ENCODE measurements around the gene CACNA1C.
"Not testable (repeated sequence)": the region's sequence is repeated elsewhere in the genome, so short reads cannot be mapped to it uniquely, and the experiment has no call there.

Gene CACNA1C

DNA sequence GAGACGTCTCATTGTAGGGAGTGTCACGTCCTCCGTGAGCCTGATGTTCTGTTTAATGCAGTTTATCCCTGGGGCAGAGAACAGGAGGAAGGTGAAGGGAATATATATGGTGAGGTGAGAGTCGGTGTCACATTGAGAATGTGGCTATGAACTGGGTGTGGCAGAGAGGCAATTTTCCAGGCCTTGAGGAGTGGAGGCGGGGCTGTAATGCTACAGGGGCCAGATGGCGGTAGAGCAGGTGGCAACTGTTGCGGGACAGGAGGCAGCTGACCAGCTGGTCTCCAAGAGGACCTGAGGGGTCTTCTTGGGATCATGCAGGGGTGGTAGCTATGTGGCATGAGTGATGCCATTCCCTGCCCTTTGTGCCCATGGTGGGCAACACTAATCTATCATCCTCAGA, 59.6 kb downstream of the CACNA1C start:
- no peak for DNase-seq (ENCODE audit: low read depth)

DNA sequence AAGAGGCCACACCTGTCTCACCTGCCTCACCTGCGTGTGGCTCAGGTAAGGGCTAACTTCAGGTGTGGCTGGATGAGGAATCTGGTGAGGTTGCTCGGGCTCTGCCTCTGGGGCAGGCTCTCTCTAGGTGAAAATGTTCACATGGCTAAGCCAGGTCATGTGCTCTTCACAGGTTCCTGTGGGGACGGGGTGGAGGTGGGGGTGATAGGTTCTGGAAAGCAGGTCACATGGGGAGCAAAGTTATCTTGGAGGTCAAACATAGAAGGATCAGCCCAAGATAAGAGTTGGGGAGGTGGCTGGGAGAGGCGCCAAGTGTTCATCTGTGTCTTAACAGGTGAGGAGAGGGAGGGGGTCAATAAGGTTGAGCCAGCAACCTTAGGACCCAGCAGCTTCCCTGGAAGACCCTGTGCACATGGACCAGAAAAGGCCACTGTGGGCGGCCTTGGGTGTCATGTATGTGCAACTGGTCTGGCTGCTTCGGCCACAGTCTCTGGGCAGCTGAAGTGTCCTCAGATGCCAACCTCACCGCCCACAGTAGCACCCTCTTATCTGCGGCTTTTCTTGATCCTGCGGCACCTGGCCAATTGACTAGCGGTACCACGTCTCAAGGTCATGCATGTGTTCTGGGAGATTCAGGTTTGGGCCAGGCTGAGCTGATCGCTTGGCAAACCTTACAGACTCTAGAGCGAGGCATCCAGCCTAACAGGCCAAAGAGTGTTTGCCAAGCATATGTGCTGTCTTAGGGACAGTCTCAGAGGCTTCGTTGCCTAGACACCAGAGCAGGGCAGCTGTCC, 60.5 kb downstream of the CACNA1C start:
- no peak for DNase-seq (ENCODE audit: low read depth)

- DNase-seq (ENCODE audit: low read depth) = no peak
These were observed 61.3 kb downstream of the CACNA1C start for GRCh38 chr12:2114071-2114470.

- DNase-seq (ENCODE audit: low read depth) = no peak
These were observed 62.5 kb downstream of the CACNA1C start for GRCh38 chr12:2115101-2115845.

DNA sequence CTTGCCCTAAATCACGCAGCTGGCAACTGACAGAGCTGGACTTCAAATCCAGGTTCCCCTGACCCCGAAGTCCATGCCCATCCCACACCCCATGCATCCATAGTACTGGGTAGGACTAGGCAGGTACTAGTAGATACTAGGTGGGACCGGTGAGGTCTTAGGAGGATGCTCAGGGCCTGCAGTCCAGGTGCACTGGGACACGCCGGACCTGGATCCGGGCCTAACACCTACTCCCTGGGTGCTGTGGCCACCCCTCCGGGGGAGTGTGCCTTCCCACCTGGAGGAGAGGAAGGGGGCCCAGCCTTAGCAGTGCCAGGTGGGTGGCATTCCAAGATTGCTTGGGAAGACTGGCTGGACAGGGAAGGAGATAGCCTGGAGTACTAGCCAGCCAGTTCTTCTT, 64.8 kb downstream of the CACNA1C start:
- no peak for DNase-seq (ENCODE audit: low read depth)

DNA sequence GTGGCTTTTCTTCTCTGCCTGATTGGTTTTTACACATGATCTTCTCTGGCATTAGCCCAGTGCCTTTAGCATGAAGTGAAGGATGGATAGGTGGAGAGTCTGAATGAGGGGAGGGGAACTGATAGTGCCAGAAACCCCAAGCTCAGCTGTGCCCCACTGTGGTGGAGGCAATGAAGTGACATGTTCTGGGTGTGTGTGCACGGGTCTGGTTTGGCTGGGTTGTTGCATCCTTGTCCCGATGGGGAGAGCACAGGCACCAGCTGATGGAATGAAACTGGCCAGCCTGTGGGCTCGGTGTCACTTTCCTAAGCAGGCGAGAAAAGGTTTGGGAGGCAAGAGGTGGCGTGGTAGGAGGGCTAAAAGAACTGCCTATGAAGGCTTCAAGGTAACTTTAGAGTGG, 65.3 kb downstream of the CACNA1C start:
- DNase-seq (ENCODE audit: low read depth) = no peak

DNA sequence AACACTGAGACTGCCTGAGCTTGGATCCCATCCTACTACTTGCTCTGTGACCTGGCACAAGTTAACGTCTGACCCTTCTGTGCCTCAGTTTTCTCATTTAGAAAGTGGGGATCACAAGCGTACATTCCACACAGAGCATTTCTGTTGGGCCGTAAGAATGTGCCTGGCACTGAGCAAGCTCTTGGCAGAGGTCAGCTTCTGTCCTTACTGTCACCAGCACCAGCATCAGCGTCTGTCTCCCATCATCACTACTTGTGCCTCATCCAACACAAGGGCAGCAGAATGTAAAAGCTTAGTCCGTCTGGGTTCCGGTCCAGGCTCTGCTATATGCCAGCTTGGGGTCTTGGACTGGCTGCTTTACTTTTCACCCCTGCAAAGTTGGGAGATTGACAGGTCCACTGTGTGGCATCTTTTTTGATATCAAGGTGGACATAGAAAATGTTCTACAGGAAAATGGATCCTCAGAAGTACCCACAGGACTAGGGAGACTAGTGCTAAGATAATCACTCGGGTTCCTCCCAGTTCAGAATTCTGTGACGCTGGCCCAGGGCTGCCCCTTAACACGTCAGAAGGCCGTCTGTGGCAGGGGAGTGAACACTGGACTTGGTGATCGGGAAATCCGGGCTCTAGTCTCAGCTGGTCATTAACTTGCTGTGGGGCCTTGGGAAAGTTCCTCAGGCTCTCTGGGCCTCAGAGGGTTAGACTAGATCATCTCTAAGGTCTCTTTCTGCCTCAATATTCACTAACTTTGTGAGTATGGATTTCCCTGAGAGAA, 65.9 kb downstream of the CACNA1C start:
- DNase-seq (ENCODE audit: low read depth) = no peak

- DNase-seq (ENCODE audit: low read depth) = no peak
These were observed 66.5 kb downstream of the CACNA1C start for GRCh38 chr12:2119266-2119665.

DNA sequence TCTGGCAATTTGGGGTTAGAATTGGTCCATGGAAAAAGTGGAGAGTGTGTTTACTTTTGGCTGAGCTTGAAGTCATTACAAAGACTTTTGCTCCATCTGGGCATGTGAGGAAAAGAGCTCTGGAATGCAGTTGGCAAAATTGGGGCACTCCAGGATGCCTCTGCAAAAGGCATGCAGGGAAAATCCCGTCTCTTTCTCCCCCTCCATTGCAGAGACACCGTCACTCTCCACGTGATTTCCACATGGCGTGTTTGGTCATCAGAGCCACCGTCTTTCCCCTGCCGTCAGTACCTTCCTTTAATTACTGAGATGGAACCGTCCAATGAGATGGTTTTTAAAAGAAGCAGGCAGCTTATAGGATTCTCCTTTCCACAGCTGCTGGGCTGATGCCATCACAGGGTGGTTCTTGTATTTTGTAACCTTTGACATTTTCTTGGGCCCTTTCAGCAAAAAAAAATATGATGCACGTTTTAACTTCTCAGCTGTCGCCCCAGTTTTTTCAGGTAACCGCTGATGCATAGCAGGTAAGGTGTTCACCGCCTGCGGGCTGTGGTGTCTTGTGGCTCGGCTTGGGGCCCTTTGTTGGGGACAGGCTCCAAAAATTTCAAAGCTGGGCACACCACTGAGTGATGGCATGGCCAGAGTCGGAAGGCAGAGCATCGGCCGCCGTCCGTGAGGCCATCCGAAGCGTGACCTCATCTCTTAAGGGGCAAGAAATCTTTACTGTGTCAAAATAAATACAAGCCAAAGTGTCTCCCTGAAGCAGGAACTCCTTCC, 68.4 kb downstream of the CACNA1C start:
- no peak for DNase-seq (ENCODE audit: low read depth)

DNA sequence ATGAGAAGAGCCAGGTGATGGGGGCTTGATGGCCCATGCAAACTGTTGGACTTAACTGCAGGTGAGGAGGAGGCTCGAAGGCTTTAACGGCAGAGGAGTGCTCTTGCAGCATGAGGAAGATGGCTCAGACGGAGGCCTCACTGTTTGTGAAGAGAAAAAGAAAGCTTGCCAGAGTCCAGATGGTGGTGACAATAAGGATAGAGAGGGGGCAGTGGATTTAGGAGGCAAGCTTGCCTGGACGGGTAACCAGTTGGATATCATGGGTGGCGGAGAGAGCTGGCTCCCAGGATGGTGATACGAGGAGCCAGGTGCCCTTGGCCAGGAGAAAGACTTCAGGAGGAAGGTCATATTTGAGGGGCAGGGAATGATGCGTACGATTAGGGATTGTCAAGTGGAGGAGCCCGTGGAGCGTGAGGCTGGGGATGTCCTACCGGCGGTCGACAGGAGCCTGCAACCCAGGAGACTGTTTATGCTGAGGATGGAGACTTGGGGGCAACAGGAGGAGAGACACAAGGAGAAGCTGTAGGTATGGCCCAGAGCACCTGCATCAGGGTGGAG, 71.8 kb downstream of the CACNA1C start:
- DNase-seq (ENCODE audit: low read depth) = no peak

DNA sequence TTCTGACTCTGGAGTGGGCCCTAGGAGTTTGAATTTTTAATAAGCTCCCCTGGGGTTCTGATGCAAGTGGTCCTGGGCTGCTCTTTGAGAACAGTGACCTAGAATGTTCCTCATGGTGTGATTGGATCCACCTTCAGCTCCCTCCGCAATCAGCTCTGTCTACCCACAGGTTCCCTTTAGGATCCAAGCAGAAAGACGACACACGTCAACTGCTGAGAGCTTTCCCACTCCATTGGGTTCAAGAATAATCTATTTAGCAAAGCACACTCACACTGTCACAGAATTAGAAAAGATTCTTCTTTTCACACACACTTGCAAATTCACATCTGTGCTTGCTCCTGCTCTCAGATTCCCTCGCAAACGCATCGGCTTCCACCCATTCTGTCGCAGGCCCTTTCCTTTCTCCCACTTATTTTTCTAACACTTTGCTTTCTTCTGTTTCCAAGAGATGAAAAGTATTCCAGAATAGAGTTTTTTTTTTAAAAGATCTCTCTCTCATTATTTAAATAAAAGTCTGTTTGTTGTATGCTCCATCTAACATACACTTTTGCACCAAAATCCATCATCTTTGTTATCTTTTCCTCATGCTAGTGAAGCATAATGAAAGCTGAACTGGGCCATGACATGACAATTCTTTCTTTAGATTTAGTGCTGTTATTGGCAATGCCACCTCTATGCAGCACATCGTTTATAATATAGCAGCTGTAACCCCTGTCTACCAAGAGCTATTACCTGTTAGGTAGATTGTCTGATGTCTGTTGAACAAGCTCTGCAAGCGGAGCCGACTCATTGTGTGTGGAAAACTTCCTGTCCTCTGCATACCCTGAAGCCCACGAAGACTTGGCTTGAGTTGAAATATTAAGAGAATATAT, 73.1 kb downstream of the CACNA1C start:
- no peak for DNase-seq (ENCODE audit: low read depth)

DNA sequence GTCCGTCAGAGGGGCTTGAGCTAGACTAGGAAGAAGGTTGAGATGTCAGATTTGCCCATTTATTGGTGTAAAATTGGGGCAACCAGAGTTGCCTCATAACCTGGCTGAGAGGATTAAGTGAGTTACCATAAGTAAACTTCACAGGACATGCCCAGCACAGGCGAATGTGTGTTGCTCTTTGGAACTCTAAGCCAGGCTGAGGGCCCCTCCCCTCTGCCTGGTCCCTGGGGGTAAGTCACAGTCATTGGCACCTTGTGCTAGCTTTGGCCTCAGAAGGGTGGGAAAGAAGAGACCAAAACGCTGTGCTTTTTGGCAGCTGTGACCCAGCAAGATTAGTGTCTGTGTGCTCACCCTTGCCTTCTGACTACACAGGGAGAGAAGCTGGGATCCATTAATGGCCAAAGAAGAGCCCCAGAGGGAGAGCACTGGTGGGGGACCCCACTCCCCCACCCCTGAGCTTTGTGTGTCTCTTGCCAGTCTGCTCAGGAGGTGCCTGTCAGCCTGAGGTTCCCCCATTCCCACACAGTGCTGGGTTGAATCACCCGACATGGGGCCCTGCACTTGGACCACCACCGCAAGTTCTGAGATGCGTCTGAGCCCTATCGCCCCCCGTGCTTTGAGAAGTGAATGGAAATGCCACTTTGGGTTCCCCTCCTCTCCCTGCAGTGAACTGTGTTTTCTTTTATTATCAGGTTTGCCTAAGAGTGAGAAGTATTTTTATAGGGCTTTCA, 74.1 kb downstream of the CACNA1C start:
- no peak for DNase-seq (ENCODE audit: low read depth)

- DNase-seq (ENCODE audit: low read depth) = peak; percentile 98
These were observed 76.3 kb downstream of the CACNA1C start for GRCh38 chr12:2129076-2129475.

GRCh38 chr12:2135661-2136418, 83.1 kb downstream of the CACNA1C start:
- DNase-seq (ENCODE audit: low read depth) = not testable (repeated sequence)

- no peak for DNase-seq (ENCODE audit: low read depth)
These were observed 84.1 kb downstream of the CACNA1C start for GRCh38 chr12:2136901-2137300.

- no peak for DNase-seq (ENCODE audit: low read depth)
These were observed 84.9 kb downstream of the CACNA1C start for GRCh38 chr12:2137711-2138110.

DNA sequence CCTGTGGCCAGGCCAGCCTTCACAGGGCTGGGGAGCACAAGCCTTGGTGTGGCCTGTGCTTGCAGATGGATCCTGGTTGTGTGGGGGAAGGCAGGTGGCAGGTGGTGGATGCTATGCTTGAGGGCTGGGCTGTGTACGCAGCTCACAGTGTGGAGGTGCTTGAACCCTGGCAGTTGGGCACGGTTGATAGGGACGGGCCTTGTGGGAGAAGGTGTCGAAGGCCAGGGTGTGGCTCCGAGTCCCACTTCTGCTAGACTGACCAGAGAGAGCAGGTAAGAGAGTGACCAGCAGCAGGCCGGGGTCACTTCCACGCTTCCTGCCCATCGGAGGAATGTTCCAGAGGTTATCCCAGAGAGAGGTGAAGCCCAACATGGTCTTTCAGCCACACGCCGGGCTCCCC, 85.5 kb downstream of the CACNA1C start:
- no peak for DNase-seq (ENCODE audit: low read depth)

DNA sequence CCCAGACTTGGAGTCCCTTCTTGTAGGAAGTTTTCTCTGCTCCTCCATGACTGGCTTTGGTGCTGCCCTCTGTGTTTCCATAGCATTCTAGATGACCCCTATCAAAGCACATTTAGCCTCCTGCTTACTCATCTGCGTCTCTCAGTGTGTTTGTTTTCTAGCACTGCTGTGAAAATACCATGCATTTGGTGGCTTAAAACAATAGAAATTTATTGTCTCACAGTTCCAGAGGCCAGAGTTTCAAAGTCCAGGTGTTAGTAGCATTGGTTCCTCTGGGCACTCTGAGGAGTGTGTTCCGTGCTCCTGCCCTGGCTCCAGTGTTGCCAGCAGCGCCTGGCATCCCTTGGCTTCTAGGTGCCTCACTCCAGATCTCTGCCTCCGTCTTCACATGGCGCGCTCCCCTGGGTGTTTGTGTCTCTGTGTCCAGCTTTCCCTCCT, 86.1 kb downstream of the CACNA1C start:
- peak; percentile 49 for DNase-seq (ENCODE audit: low read depth)

DNA sequence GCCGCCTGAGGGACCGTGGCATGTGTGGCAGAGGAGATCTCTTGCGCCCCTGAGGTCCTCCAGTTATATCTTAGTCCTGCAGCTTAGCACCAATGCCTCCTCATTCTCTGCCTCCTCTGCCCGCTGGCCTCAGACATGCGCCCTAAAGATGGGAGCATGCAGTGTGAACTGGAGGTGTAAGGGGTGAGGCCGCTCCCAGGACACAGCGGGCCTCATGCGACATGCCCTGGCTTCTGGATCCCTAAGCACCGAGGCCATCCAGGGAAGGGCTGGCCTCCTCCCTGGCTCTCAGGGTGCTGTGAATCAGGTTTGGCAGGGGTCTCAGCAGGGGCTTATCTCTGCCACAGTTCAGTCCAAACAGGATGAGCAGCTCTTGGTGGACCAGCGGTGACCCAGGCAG, 86.9 kb downstream of the CACNA1C start:
- no peak for DNase-seq (ENCODE audit: low read depth)

Measured in EH (cell line).